Measurements from ENCODE around the gene SRP14. TPM values are rescaled to one million over a fixed set of nuclear protein-coding genes. Genes with fewer than 3 reads are reported as not detected.
"Not testable (repeated sequence)": the region's sequence is repeated elsewhere in the genome, so short reads cannot be mapped to it uniquely, and the experiment has no call there.

SRP14 gene
- total RNA-seq, 4 donors from 2014 or later, result 105 to 163 (median 146) TPM

- Histone ChIP-seq H3K27me3 (no peaks in the 10 kb centered on the region), H3K4me3 (no peak overlapping the region), H3K27ac (no peak overlapping the region), H3K9me3 (peaks cover 0 to 10% (median 0%) of the 10 kb centered on the region in 4 donors), H3K4me1 (no peaks in the 10 kb centered on the region), H3K36me3 (peaks cover 0 to 46% (median 0%) of the 10 kb centered on the region in 3 donors)
- DNase-seq, result no peak
- no peak for TF ChIP-seq POLR2A (IDR thresholded peaks at IDR 0.05)
- TF ChIP-seq CTCF (IDR thresholded peaks at IDR 0.05), result no peak
These were observed 24.6 kb downstream of the SRP14 start for GRCh38 chr15:40014390-40014789.

- DNase-seq, H3K4me3 ChIP-seq, H3K4me1 ChIP-seq, H3K27me3 ChIP-seq, H3K27ac ChIP-seq, H3K9me3 ChIP-seq: not testable (repeated sequence)
- H3K36me3 ChIP-seq, result peaks cover 0 to 48% (median 0%) of the 10 kb centered on the region in 3 donors
These were observed 25.6 kb downstream of the SRP14 start for GRCh38 chr15:40013372-40013771.

GRCh38 chr15:40011303-40011702, 27.7 kb downstream of the SRP14 start:
- Histone ChIP-seq H3K9me3 (peaks cover 0 to 10% (median 0%) of the 10 kb centered on the region in 4 donors), H3K27ac (no peak overlapping the region), H3K36me3 (peaks cover 0 to 55% (median 0%) of the 10 kb centered on the region in 3 donors), H3K27me3 (no peaks in the 10 kb centered on the region), H3K4me3 (no peak overlapping the region), H3K4me1 (no peaks in the 10 kb centered on the region)
- DNase-seq, result no peak
- TF ChIP-seq POLR2A (IDR thresholded peaks at IDR 0.05) (no peak), CTCF (IDR thresholded peaks at IDR 0.05) (no peak)

GRCh38 chr15:40010686-40011085, 28.3 kb downstream of the SRP14 start:
- Histone ChIP-seq H3K4me3 (no peak overlapping the region), H3K27ac (no peak overlapping the region), H3K4me1 (no peaks in the 10 kb centered on the region), H3K9me3 (peaks cover 0 to 10% (median 0%) of the 10 kb centered on the region in 4 donors), H3K27me3 (no peaks in the 10 kb centered on the region), H3K36me3 (peaks cover 0 to 53% (median 0%) of the 10 kb centered on the region in 3 donors)
- no peak for DNase-seq
- no peak for TF ChIP-seq CTCF (IDR thresholded peaks at IDR 0.05)
- TF ChIP-seq POLR2A (IDR thresholded peaks at IDR 0.05), result no peak

- no peaks in the 10 kb centered on the region for H3K4me1 ChIP-seq
- peaks cover 0 to 75% (median 0%) of the 10 kb centered on the region in 3 donors for H3K36me3 ChIP-seq
- DNase-seq, result no peak
- no peaks in the 10 kb centered on the region for H3K9me3 ChIP-seq
- H3K27me3 ChIP-seq, result no peaks in the 10 kb centered on the region
- no peak overlapping the region for H3K4me3 ChIP-seq
- TF ChIP-seq POLR2A (IDR thresholded peaks at IDR 0.05) (no peak), CTCF (IDR thresholded peaks at IDR 0.05) (no peak)
- H3K27ac ChIP-seq, result no peak overlapping the region
These were observed 30.8 kb downstream of the SRP14 start for GRCh38 chr15:40008061-40008765.

- H3K4me1 ChIP-seq, result no peaks in the 10 kb centered on the region
- no peak overlapping the region for H3K27ac ChIP-seq
- TF ChIP-seq POLR2A (IDR thresholded peaks at IDR 0.05) (no peak), CTCF (IDR thresholded peaks at IDR 0.05) (no peak)
- H3K4me3 ChIP-seq, result no peak overlapping the region
- H3K9me3 ChIP-seq, result no peaks in the 10 kb centered on the region
- H3K36me3 ChIP-seq, result peaks cover 0 to 72% (median 0%) of the 10 kb centered on the region in 3 donors
- DNase-seq, result no peak
- H3K27me3 ChIP-seq, result no peaks in the 10 kb centered on the region
These were observed 32.3 kb downstream of the SRP14 start for GRCh38 chr15:40006646-40007045.
